Activated CD4-positive, alpha-beta T cell treated with anti-CD3 and anti-CD28 coated beads for 48 hours (primary cell): ENCODE results near the gene PMM2.
"Not testable (repeated sequence)": the region's sequence is repeated elsewhere in the genome, so short reads cannot be mapped to it uniquely, and the experiment has no call there.

Experiments used
- DNase-seq: peaks from one replicate; pipeline ENCODE4 v3.0.0-alpha.2; 2020

PMM2 gene

DNA sequence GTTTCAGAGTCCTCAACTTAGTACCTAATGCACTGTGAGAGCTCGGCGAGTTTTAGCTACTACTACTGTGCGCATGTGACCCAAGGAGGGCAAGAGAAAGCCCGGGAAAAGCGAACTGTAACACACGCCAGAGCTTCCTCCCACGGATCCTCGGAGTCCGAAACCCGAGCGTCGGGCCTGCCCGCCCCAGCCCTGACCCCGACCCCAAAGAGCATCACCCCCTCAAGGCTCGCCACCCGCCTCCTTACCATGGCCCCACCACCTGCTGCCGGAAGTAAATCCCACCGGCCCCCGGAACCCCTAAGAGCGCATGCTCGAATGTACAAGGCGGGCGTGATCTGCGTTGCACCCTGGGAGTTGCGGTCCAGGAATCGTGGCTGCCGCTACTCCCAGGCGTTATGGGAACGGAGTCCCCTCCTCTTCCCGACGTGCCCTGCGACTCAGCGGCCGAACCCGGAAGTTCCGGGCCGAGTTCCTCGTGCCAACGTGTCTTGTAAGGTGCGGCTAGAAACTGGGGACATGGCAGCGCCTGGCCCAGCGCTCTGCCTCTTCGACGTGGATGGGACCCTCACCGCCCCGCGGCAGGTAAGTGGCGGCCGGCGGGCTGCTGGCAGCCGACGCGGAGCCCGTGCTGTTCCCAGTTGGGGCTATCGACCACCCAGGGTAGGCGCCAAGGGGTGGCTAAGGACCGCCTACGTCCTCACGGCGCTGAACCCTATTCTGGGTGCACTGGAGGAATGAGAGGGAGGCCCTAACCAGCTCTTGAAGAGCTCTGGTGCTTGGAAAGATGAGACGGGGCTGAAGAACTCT is at the start of gene PMM2, which contains the start of gene TMEM186:
Gene PMM2, plus strand, starts transcription at position 476 of the 810 bp plus-strand sequence. Its CDS starts 44 bp downstream, at position 520.
Gene TMEM186, minus strand, starts transcription at position 276 of the 810 bp plus-strand sequence. Its CDS starts 25 bp downstream, at position 251.
- DNase-seq: peak; percentile 97

DNA sequence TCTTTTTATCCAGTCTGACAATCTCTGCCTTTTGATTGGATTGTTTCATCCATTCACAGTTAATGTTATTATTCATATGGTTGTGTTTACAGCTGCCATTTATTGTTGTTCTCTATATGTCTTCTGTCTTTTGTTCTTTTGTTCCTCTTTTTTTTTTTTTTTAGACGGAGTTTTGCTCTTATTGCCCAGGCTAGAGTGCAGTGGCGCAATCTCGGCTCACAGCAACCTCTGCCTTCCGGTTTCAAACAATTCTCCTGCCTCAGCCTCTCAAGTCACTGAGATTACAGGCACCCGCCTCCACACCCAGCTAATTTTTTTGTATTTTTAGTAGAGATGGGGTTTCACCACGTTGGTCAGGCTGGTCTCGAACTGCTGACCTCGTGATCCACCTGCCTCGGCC is 48.7 kb upstream of the PMM2 start:
- not testable (repeated sequence) for DNase-seq

DNA sequence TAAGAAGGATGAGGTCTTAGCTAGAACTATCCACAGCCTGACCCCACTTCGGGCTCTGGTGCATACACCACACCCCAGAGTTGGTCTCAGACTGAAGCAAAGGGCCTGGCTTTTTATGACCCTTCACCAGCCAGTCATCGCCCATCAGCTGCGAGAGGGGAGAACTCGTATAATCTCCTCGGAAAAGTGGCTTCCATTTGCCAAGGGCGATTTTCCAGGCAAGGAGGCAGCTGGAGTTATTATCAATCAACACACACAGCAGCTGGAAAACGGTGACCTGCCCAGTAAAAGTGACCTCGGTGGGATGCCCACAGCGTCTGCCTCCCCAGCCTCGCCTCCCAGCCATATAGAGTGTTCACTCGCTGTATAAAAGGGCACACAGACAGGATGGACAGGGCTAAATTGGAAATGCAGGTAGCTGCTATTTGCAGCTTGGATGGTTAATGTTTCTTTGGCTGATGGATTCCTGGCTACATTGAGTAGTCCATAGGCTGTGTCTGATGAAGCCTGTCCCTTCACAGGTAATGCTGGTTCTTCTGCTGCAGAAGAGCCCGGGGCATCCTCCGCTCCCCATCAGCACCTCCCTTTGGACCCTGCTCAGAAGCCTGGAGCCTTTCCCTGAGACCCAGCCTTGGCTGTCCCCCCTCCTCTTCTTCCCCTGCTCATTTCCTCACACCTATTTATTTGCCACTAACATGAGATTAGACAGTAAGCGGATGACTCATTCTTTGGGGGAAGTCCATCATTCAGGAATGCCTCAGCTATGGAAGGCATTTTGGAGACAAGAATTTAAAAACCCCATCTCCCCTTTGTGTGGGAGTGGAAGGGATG is 45.9 kb upstream of the PMM2 start:
- no peak for DNase-seq

DNA sequence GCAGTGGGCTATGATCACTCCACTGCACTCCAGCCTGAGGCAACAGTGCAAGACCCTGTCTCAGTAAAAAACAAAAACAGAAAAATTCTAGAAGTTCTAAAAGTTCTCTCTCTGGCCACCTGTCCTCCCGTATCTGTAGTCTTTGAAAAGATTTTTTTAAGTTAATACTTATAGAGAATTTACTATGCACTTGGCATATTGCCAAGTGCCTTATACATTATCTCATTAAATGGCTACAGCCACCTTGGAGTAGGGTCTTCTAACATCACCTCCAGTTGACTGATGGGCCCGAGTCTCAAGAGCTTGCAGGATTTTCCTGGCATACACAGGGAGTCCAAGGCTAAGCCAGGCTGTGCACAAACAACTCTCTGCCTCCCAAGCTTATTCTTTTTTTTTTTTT is 44.9 kb upstream of the PMM2 start:
- DNase-seq: no peak

DNA sequence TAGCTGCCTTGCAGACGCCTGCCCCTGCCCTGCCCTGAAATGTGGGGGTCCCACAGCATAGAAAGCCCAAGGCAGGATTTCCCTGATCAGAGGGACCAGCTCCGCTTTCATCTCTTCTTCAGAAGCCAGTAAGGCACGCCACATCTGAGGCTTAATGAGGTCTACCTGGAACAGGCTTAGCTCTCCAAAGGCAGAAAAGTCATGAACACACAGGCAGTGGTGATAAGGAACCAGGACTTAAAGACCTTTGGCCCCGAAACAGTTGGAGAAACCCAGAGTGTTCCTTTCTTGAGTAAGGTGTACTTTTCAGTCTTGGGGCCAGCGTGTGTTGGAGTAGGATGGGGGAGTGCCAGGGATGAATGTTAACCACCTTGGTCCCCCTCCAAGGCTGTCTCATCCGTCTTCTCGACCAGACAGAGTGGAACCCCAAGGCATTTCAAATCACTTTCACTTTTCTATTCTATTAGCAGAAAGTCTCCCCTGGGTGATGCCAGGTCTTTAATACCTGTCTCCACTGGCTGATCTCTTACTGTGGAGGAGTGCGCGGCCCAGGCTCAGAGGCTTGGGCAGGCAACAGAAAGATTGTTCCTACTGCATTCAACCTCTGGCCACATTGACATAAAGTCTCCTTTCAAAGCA is 44.1 kb upstream of the PMM2 start:
- no peak for DNase-seq

DNA sequence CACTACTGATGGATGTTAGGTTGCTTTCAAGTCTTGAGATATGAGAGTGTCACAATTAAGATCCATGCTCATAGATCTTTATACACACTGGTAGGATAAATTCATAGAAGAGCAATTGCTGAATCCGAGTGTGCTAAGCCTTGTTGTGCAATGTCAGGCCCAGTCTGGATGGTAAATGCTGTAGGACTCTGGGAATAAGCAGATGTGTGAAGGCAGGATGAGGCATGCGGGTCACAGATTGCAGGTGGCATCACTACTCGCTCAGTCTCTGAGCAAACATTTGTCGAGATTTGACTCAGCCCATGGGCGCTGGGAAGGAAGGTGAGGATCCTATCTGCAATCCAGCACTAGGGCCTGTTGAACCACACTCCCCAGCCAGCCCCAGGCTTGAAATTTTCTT is 40.9 kb upstream of the PMM2 start:
- DNase-seq: no peak

DNA sequence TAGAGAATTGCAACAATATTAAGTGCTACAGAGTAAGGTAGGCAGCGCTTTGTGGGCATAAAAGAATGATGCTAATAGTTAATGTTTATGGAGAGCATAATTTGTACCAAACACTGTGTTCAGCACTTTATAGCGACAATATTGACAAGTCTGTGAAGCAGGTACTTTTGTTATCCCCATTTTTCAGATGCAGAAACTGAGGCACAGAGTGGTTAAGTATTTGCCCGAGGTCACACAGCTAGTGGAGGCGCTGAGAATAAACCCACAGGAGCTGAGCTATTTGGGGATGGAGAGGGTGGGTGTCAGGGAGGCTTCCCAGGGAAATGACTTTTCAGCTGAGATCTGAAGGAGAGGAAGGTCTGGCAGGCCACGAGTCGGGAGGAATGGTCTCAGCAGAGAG is 39.6 kb upstream of the PMM2 start:
- DNase-seq: no peak

DNA sequence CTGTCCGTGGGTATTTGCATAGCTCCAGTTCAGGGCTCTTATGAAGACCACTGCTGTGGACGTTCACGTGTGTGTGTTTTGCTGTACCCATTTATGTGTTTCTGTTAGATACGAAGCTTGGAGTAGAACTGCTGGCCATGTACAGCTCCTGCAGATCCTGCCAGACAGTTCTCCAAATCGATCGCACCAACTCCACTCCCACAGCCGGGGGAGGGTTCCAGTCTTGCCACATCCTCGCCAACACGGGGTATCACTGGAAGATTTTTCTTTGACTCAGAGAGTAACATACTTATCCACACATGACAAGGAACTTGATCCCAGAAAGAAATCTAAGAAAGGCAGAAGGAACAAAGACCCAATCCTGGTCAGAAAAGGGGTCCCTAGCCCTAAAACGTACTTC is 37.6 kb upstream of the PMM2 start:
- DNase-seq: no peak

DNA sequence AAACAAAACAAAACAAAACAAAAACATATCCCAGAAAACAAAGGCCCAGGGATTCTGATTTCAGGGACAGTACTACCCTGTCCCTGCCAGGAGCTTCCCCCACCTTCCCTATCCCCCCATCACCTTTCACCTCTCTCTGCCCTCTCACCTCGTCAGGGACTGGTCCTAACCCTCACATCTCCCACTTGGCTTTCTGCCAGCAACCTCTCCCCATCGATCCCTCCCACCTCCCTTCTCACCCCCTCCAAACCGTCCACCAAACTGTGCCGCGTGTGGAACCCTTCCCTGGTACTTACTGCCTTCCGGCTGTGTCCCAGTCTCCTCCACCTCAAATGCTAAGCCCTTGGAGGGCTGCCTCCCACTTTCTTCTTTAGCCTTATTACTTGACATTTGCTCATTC is 36.6 kb upstream of the PMM2 start:
- no peak for DNase-seq

DNA sequence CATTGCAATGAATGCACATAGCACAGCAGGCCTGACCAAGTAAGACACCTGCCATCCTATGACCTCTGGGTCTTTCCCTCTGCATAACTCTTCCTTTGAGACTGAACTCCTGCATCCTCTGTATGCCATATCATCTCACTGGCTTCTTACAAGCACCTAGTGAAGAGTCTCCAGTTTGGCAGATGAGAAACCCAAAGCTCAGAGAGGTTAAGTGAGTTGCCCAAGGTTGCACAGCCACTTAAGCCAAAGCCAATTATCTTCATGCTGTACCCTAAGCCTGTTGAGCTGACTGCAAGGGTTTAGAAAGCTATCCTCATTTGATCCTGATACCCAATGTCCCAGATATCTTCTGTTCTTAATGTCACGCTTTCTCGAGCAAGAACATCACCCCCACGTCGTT is 35.4 kb upstream of the PMM2 start:
- DNase-seq: no peak

DNA sequence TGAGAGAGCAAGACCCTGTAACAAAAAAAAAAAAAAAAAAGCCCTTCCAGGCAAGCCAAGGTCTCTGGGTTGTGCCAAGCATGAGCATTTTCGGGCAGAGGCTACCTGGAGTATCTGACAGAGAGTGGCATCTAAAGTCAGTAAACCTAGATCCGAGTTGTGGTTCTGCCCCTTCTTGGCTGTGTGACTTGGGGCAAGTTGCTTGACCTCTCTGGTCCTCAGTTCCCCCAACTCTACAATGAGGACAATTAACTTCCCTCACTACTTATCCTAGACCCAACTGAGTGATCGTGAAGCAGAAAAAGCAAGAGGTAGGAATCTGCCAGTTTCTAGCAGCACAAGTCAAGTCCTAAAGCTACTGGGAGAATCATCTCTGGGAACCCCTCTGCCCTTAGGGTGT is 34.6 kb upstream of the PMM2 start:
- DNase-seq: no peak

DNA sequence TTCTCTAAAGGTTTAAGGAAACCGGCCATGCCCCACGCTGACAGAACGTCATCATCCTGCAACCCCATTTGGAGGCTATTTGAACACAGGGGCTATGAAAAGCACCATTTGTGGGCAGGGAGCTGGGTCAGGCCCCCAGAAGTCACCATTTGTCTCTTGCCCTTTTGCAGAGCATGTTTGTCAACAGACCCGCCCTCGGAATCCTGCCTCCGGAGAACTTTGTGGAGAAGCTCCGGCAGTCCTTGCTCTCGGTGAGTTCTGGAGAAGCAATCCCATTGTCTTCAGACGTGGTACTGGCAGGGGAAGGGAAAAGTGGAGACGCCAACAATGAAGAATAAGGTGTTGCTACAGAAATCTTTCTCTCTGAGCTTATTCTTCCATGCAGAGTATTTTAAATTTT is 33.7 kb upstream of the PMM2 start:
- DNase-seq: no peak

DNA sequence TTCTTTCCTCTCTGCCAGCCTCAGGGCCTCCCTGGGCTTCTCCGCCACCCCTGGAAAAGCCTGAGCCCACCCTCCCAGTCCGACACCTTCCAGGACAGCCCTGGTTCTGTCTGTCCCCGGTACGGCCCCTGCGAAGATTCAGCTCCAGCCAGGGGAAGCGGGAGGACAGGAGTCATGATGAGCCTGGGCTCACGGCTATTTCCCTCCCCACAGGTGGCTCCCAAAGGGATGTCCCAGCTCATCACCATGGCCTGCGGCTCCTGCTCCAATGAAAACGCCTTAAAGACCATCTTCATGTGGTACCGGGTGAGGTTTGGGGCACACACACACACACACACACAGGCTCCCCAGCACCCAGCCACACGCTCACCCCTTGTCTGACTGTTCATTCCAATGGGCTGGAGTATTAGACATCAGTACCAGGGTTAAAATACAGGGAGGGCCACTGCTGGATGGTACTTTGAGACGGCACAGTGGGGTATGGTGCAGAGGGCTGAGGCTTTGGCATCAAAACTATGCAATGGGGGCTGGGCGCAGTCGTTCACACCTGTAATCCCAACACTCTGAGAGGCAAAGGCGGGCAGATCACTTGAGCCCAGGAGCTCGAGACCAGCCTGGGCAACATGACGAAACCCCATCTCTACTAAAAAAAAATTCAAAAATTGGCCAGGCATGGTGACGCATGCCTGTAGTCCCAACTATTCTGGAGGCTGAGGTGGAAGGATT is 33.0 kb upstream of the PMM2 start:
- DNase-seq: no peak

DNA sequence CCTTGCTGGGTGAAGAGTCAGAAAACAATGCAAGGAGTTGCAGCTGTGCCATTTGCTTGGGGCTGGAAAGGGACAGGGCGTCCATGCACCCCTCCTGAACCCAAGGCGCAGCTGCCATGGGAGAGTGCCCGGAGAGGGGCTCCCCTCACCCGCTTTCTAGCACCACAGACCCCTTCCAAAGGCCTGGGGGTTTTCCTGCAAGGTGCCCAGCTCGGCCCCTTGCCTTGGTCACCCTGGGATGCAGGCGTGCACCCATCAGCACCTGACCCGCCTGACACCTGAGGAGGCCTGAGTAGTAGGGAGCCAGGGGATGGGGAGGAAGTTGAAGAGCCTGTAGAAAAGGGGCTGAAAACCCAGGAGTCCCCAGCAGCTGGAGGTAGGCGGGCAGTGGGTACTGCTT is 30.5 kb upstream of the PMM2 start:
- no peak for DNase-seq

DNA sequence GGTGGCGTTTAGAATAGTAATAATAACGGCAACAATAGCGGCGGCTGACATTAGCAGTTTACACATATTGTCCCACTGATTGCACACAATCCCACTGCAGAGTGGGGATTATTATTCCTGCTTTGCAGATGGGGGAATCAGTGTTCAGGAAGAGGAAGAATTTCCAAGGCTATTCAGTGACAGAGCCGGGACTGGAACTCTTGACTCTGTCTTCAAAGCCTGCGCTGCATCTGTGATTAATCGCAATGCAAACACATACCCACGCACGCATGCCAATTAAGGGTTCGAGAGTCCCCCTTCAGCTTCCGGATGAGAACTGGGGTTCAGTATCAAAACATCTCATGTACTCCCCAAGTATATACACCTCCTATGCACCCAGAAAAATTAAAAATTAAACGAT is 29.4 kb upstream of the PMM2 start:
- no peak for DNase-seq

DNA sequence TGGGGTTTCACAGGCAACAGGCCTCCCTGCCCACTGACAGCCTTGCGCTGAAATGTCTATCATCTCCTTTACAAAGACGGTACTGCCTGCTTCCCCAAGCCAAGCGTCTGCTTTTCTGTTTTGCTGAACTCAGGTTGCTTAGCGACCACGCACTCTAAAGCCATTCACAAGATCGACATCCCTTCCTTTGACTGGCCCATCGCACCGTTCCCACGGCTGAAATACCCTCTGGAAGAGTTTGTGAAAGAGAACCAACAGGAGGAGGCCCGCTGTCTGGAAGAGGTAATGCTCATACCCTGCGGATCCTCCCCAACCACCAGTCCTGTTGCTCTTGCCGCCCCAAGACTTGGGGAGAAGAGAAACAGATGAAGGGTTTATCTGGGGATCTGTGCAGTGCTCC is 28.9 kb upstream of the PMM2 start:
- no peak for DNase-seq

DNA sequence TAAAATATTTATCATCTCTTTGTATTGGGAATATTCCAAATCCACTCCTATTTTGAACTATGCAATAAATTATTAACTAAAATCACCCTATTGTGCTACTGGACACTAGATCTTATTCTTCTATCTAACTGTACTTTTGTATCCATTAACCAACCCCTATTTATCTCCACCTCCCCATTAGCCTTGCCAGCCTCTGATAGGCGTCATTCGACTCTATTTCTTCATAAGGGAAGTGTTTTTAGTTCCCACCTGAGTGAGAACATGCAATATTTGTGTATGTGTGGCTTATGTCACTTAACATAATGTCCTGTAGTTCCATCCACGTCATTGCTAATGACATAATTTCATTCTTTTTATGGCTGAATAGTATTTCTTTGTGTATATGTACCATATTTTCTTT is 24.1 kb upstream of the PMM2 start:
- DNase-seq: no peak

DNA sequence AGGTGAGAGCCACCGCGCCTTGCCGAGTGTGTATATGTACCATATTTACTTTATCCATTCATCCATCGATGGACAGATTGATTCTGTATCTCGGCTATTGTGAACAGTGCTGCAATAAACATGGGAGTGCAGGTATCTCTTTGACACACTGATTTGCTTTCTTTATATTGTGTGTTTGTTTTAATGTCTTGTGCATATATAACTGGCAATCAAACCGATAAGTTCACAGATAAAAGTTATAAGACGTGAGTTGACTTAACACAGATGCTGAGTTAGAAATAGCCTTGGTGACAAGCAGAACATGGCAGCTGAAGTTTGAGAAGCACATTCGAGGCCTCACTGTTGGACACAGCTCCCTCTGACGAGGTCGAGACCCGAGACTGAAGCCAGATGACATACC is 23.4 kb upstream of the PMM2 start:
- DNase-seq: no peak

DNA sequence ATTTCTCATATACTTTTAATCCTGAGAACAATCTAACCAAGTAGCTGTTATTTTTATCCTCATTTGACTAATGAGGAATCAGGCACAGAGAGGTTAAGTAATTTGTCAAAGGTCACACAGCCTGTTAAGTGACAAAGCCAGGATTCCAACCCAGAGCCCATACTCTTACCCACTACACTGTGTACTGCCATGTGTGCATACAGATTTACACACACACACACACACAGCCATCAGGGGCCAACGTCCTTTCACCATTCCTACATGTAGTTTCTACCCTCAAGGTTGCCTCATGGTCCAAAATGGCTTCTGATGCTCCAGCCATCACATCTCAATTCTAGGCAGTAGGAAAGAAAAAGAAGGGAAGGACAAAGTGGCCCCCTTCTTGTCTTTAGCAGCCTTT is 22.3 kb upstream of the PMM2 start:
- no peak for DNase-seq

DNA sequence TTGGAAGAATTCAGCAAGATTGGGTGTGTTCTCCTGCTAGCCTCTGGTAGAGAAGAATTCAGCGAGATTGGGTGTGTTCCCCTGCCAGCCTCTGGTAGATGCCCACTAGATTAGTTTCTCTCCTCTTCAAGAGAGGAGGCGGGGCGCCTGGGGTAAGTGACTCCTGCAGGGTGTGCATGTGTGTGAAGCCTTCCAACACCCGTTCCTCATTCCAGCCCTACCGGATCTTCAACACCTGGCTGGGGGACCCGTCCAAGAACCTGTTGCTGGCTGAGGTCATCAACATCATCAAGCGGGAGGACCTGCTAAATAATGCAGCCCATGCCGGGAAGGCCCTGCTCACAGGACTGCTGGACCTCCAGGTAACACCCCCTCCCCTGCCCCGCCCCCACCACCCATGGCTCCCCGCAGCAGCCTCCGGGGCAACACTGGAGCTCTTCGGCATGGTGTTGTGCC is 21.5 kb upstream of the PMM2 start:
- DNase-seq: no peak

DNA sequence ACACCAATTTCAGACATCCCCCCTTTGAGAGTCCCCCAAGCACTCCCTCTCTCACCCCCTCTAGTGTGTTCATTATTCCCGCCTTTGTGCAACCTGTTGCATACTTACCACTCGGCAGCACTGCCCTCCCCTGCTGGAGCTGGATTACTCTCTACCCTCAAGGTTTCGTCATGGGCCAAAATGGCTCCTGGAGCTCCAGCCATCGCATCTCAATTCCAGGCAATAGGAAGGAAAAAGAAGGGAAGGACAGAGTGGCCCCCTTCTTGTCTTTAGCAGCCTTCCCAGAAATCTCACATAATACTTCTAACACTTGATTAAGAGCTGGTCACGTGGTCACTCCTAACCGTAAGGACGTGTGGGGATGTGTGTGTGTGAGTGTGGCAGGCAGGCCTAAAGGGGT is 20.4 kb upstream of the PMM2 start:
- no peak for DNase-seq

DNA sequence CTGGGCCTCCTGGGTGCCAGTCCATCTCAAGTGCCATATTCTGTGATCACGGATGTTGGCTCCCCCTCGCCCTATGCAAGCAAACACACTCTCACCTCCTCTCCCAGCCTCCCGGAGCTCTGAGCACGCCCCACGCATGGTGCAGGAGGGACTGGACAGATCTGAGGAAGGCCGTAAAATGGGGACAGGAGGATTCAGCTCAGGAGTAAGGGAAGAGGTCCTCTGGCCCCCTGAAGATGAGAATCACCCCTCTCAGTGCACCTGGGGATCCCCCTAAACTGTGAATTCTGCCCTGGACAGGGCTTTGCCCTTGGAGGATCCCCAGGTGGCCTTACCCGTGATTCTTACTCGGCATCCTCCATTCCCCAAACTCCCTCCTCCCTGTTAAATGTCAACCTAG is 15.8 kb upstream of the PMM2 start:
- DNase-seq: no peak

DNA sequence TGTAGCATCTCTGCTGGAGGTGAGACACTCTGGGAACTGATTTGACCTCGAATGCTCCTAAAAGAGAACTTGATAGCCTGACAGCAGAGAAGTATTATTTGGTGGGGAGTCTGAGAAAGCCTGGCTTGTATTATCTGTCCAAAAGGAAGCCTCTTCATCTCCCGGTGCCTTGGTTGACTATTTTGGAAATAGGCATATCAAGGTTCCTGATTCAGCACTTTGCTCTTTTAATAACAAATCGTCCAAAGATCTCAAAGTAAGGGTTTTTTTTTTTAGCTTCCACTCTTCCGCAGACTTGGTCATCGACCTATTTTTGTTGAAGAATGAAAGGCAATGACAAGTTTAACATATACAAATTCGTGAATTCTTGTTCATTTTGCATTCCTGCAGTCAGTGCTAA is 15.0 kb upstream of the PMM2 start:
- no peak for DNase-seq
